Naive thymus-derived CD4-positive, alpha-beta T cell (primary cell): ENCODE results near the gene SRGAP2C. TPM values are rescaled to one million over a fixed set of nuclear protein-coding genes. Genes with fewer than 3 reads are reported as not detected.
"Not testable (repeated sequence)": the region's sequence is repeated elsewhere in the genome, so short reads cannot be mapped to it uniquely, and the experiment has no call there.

Source experiments
- ATAC-seq: fragments of 150-1000 bp; cut with Tn5 transposase; 2 replicates; pipeline ENCODE4 v1.10.0; 2021; ENCODE audit warnings: mild to moderate bottlenecking, moderate library complexity
- CTCF ChIA-PET: fragments of 350-600 bp; sonication (Branson Sonifier 250); formaldehyde crosslinking; loops from one replicate; lab custom pipeline; 2021; ENCODE audit warnings: antibody characterized with exemption; lab: Charles Lee
- POLR2A ChIA-PET: fragments of 350-600 bp; sonication (Branson Sonifier 250); formaldehyde crosslinking; loops from one replicate; lab custom pipeline; 2021; ENCODE audit warnings: antibody characterized with exemption, inconsistent platforms; lab: Charles Lee
- DNase-seq, 9 donors: peaks; one replicate each; pipeline versions ENCODE4 v3.0.0 to v3.0.0-alpha.2; 2020 to 2022; ENCODE audit warnings: mixed read lengths in 1 of 9
- H3K27ac ChIP-seq: one replicate; pipeline ENCODE4 v1.7.0; 2013; ENCODE audit warnings: mild to moderate bottlenecking, low read depth, low read length, moderate library complexity
- H3K27me3 ChIP-seq, 2 donors: one replicate each; pipeline ENCODE4 v1.7.0; 2013; ENCODE audit warnings: low read length in 2 of 2, mild to moderate bottlenecking in 2 of 2, moderate library complexity in 2 of 2; ENCODE audit not compliant: control insufficient read depth in 2 of 2, insufficient read depth in 2 of 2
- H3K36me3 ChIP-seq, 3 experiments: 1 replicate in 2 of 3; 2 replicates in 1 of 3; pipeline ENCODE4 v1.7.0; 2013; ENCODE audit warnings: low read length in 3 of 3, mild to moderate bottlenecking in 3 of 3, moderate library complexity in 1 of 3; ENCODE audit not compliant: insufficient read depth in 3 of 3, control insufficient read depth in 2 of 3
- H3K4me1 ChIP-seq, 2 donors: one replicate each; pipeline ENCODE4 v1.7.0; 2013; ENCODE audit warnings: low read length in 2 of 2, mild to moderate bottlenecking in 2 of 2, moderate library complexity in 1 of 2; ENCODE audit not compliant: control insufficient read depth in 2 of 2, insufficient read depth in 2 of 2
- H3K4me3 ChIP-seq: 2 replicates; pipeline ENCODE4 v1.7.0; 2013; ENCODE audit warnings: mild to moderate bottlenecking, low read length
- H3K9me3 ChIP-seq, 3 experiments: 1 replicate in 2 of 3; 2 replicates in 1 of 3; pipeline ENCODE4 v1.7.0; 2013; ENCODE audit warnings: low read length in 3 of 3; ENCODE audit not compliant: control insufficient read depth in 2 of 3
- H3K27ac Mint-ChIP-seq, 9 donors: one replicate each; pipeline ENCODE4 v1.8.0; 2020 to 2022; ENCODE audit warnings: mixed read lengths in 9 of 9, mild to moderate bottlenecking in 8 of 9, moderate library complexity in 5 of 9, inconsistent platforms in 2 of 9
- H3K27me3 Mint-ChIP-seq, 5 donors: one replicate each; pipeline ENCODE4 v1.8.0; 2021 to 2022; ENCODE audit warnings: mixed read lengths in 5 of 5, mild to moderate bottlenecking in 1 of 5
- H3K36me3 Mint-ChIP-seq, 5 donors: one replicate each; pipeline ENCODE4 v1.8.0; 2020 to 2022; ENCODE audit warnings: mixed read lengths in 5 of 5, mild to moderate bottlenecking in 3 of 5, inconsistent platforms in 1 of 5
- H3K4me1 Mint-ChIP-seq, 7 donors: one replicate each; pipeline ENCODE4 v1.8.0; 2020 to 2022; ENCODE audit warnings: mixed read lengths in 7 of 7, mild to moderate bottlenecking in 3 of 7, inconsistent platforms in 1 of 7
- H3K4me3 Mint-ChIP-seq, 10 donors: one replicate each; pipeline ENCODE4 v1.8.0; 2020 to 2022; ENCODE audit warnings: mild to moderate bottlenecking in 10 of 10, mixed read lengths in 10 of 10, moderate library complexity in 6 of 10, inconsistent platforms in 2 of 10
- H3K9me3 Mint-ChIP-seq, 11 donors: one replicate each; pipeline ENCODE4 v1.8.0; 2020 to 2022; ENCODE audit warnings: mixed read lengths in 11 of 11, mild to moderate bottlenecking in 4 of 11, inconsistent platforms in 1 of 11, moderate library complexity in 1 of 11
- intact Hi-C, 2 donors: fragments of 100-400 bp; cut with micrococcal nuclease; formaldehyde crosslinking; loops; one replicate each; pipeline ENCODE4 v1.15.1; 2023
- polyA plus RNA-seq, 2 donors: library from polyadenylated mRNA; unstranded; fragments of 300-500 nt; fragmentation: Illumina TruSeq; gene quantifications; one replicate each; pipeline ENCODE4 v1.2.3, GENCODE V29; 2021
- total RNA-seq, 6 experiments: library from RNA in 5 of 6; stranded (reverse) in 5 of 6; gene quantifications; 1 replicate in 5 of 6; 2 replicates in 1 of 6; pipeline ENCODE4 v1.2.3 and lab custom pipeline; 2021 to 2026

SRGAP2C gene
- total and polyA plus RNA-seq, 7 experiments from 2014 or later = 1.2 to 43.4 (median 20.2) TPM

GRCh38 chr1:121155671-121156358 is 29.0 kb upstream of the SRGAP2C start:
- H3K4me1 Mint-ChIP-seq, POLR2A ChIA-PET, H3K36me3 Mint-ChIP-seq, H3K9me3 Mint-ChIP-seq, intact Hi-C loops, H3K27ac ChIP-seq, H3K36me3 ChIP-seq, DNase-seq, H3K27me3 ChIP-seq, H3K4me3 ChIP-seq, H3K9me3 ChIP-seq, CTCF ChIA-PET, H3K27ac Mint-ChIP-seq, H3K4me3 Mint-ChIP-seq, ATAC-seq, H3K4me1 ChIP-seq, H3K27me3 Mint-ChIP-seq: not testable (repeated sequence)

DNA sequence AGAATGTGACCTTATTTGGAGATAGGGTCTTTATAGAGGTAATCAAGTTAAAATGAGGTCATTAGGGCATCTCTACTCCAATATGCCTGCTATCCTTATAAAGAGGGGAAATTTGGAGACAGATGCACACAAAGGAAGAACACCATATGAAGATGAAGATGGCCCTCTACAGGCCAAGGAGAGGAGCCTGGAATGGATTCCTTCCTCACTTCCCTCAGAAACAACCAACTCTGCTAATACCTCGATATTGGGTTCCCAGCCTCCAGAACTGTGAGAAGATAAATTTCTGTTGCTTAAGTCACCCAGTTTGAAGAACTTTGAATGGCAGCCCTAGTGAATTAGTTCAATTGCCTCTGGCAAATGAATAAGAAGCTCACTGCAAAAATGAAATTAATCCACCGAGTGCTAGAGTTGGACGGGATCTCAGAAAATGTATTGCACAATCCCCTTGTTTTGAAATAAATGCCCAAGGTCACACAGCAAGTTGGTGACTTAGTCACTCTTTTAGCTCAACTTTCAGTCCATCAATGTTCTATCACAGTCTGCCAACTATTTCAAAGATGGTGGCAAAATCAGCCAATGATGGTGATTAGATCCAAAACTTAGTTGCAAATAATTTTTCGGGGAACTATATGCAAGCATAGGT is 27.7 kb upstream of the SRGAP2C start:
- H3K9me3 Mint-ChIP-seq, H3K4me3 ChIP-seq, H3K27ac Mint-ChIP-seq, DNase-seq, H3K4me1 ChIP-seq, POLR2A ChIA-PET, H3K36me3 Mint-ChIP-seq, H3K4me1 Mint-ChIP-seq, intact Hi-C loops, CTCF ChIA-PET, H3K27me3 Mint-ChIP-seq, H3K27me3 ChIP-seq, H3K9me3 ChIP-seq, H3K36me3 ChIP-seq, H3K27ac ChIP-seq, H3K4me3 Mint-ChIP-seq: not testable (repeated sequence)
- ATAC-seq = peak; percentile 31

- H3K27ac Mint-ChIP-seq, intact Hi-C loops, H3K27ac ChIP-seq, H3K9me3 ChIP-seq, H3K4me1 Mint-ChIP-seq, H3K36me3 ChIP-seq, H3K27me3 Mint-ChIP-seq, CTCF ChIA-PET, H3K4me3 ChIP-seq, H3K4me1 ChIP-seq, H3K27me3 ChIP-seq, DNase-seq, H3K4me3 Mint-ChIP-seq, H3K36me3 Mint-ChIP-seq, POLR2A ChIA-PET, H3K9me3 Mint-ChIP-seq: not testable (repeated sequence)
- peak; percentile 34 for ATAC-seq
These were observed 27.2 kb upstream of the SRGAP2C start for GRCh38 chr1:121157609-121158008.

- H3K9me3 ChIP-seq, H3K4me1 ChIP-seq, intact Hi-C loops, H3K27ac ChIP-seq, H3K36me3 Mint-ChIP-seq, H3K27me3 Mint-ChIP-seq, H3K9me3 Mint-ChIP-seq, H3K4me3 ChIP-seq, H3K4me1 Mint-ChIP-seq, H3K36me3 ChIP-seq, H3K4me3 Mint-ChIP-seq, CTCF ChIA-PET, H3K27me3 ChIP-seq, POLR2A ChIA-PET, H3K27ac Mint-ChIP-seq, DNase-seq: not testable (repeated sequence)
- ATAC-seq = peak; percentile 52
These were observed 24.7 kb upstream of the SRGAP2C start for GRCh38 chr1:121160118-121160517.

DNA sequence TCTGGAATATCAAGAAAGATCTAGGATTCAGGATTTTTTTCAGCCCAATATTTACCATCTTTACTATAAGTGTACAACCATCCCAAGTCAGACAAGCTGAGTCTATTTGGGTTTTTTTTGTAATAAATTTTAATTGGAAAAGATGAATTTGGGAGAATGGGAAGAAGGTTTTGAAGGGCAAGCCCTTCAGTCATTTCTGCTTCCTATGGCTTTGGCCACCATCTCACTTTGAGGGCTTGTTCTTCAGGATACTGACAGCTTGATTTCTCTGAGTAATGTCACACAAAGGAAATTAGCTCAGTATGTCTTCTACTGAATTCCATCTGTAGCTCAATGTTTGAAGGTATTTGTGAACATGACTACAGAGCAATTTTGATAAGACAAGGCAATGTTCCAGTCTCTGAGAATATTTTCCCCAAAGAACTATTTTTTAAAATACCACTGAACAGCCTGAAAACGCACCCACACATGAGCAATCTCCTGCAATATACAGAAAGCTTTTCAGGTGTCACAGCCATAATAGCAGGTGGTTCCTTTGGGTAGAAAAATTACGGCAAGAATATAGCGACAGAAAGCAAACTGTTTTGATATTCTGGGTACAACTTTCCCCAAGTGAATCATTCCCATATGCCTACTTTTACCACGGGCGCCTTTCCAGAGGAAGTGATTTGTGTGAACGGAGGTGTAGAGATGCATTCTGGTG is 23.4 kb upstream of the SRGAP2C start:
- intact Hi-C loops, H3K9me3 ChIP-seq, H3K4me1 Mint-ChIP-seq, H3K27me3 Mint-ChIP-seq, H3K9me3 Mint-ChIP-seq, H3K27me3 ChIP-seq, H3K4me1 ChIP-seq, ATAC-seq, POLR2A ChIA-PET, H3K4me3 Mint-ChIP-seq, H3K27ac ChIP-seq, H3K36me3 ChIP-seq, CTCF ChIA-PET, H3K27ac Mint-ChIP-seq, DNase-seq, H3K4me3 ChIP-seq, H3K36me3 Mint-ChIP-seq: not testable (repeated sequence)

- ATAC-seq, H3K4me3 ChIP-seq, H3K4me1 Mint-ChIP-seq, H3K4me1 ChIP-seq, H3K27me3 Mint-ChIP-seq, H3K4me3 Mint-ChIP-seq, H3K9me3 ChIP-seq, DNase-seq, H3K27me3 ChIP-seq, H3K36me3 Mint-ChIP-seq, H3K36me3 ChIP-seq, intact Hi-C loops, CTCF ChIA-PET, H3K27ac Mint-ChIP-seq, H3K27ac ChIP-seq, POLR2A ChIA-PET, H3K9me3 Mint-ChIP-seq: not testable (repeated sequence)
These were observed 20.7 kb upstream of the SRGAP2C start for GRCh38 chr1:121163850-121164757.
